MM.1S (cell line): ENCODE measurements around the gene KRTAP10-6.

Source experiments
- EZH2phosphoT487 ChIP-seq: fragments of 300-600 bp; sonication (generic); IDR thresholded peaks from 2 replicates; pipeline ENCODE4 v1.6.1; 2018; ENCODE audit warnings: antibody characterized with exemption, low read length
- TF ChIP-seq, protein P1 (sequence below): fragments of 300-600 bp; sonication (generic); IDR thresholded peaks from 2 replicates; pipeline ENCODE4 v1.5.1; 2016; ENCODE audit warnings: antibody characterized with exemption, low read length, mixed read lengths

DNA sequence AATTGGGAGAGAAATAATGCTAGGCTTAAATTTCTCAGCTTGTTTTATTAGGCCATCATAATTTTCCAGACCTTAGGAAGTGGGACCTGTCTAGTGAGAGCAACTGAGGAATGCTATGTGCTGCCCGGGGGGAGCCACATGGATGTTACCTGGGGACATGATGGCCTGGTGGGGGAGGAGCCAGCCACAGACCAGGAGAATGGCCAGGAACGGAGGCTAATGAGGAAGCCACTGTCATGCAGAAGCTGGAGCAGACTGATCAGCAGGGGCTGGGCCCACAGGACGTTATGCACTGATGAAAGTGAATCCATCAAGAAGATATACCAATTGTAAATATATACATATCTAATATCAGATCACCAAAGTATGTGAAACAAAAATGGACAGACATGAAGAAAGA lies 47.7 kb downstream of the KRTAP10-6 start:
- no peak for TF ChIP-seq EZH2phosphoT487
- TF ChIP-seq, protein P1, sequence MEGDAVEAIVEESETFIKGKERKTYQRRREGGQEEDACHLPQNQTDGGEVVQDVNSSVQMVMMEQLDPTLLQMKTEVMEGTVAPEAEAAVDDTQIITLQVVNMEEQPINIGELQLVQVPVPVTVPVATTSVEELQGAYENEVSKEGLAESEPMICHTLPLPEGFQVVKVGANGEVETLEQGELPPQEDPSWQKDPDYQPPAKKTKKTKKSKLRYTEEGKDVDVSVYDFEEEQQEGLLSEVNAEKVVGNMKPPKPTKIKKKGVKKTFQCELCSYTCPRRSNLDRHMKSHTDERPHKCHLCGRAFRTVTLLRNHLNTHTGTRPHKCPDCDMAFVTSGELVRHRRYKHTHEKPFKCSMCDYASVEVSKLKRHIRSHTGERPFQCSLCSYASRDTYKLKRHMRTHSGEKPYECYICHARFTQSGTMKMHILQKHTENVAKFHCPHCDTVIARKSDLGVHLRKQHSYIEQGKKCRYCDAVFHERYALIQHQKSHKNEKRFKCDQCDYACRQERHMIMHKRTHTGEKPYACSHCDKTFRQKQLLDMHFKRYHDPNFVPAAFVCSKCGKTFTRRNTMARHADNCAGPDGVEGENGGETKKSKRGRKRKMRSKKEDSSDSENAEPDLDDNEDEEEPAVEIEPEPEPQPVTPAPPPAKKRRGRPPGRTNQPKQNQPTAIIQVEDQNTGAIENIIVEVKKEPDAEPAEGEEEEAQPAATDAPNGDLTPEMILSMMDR: no peak
